MG63 (cell line): Measurements from ENCODE around the gene CDH4. TPM values are rescaled to one million over a fixed set of nuclear protein-coding genes. Genes with fewer than 3 reads are reported as not detected.

ENCODE experiments used
- DNase-seq: peaks from one replicate; pipeline ENCODE4 v3.0.0-alpha.2; 2020
- H3K27me3 ChIP-seq: fragments of 250-450 bp; sonication (Bioruptor Pico); 2 replicates; pipeline ENCODE4 v1.5.1; 2020; ENCODE audit warnings: mild to moderate bottlenecking, moderate library complexity
- H3K36me3 ChIP-seq: fragments of 250-450 bp; sonication (Bioruptor Pico); 2 replicates; pipeline ENCODE4 v1.5.1; 2020; ENCODE audit warnings: mild to moderate bottlenecking, moderate library complexity
- H3K4me3 ChIP-seq: fragments of 250-450 bp; sonication (Bioruptor Pico); 2 replicates; pipeline ENCODE4 v1.5.1; 2020; ENCODE audit warnings: mild to moderate bottlenecking, moderate library complexity
- H3K9me3 ChIP-seq: fragments of 250-450 bp; sonication (Bioruptor Pico); 2 replicates; pipeline ENCODE4 v1.5.1; 2020; ENCODE audit warnings: mild to moderate bottlenecking, moderate library complexity
- total RNA-seq: library from RNA; depleted of rRNA; stranded (reverse); fragments of >200 nt; shearing (Covaris generic); gene quantifications from 2 replicates; pipeline ENCODE4 v1.2.3, GENCODE V29; 2014; ENCODE audit warnings: low replicate concordance

Gene CDH4
- total RNA-seq, 1 experiment from 2014 or later, result not detected

- DNase-seq, result no peak
- no peak overlapping the region for H3K4me3 ChIP-seq
- peaks cover 25% of the 10 kb centered on the region for H3K27me3 ChIP-seq
- H3K9me3 ChIP-seq, result no peaks in the 10 kb centered on the region
- no peaks in the 10 kb centered on the region for H3K36me3 ChIP-seq
Measured at GRCh38 chr20:61436667-61437279, 184.7 kb downstream of the CDH4 start.

- DNase-seq, result no peak
- H3K9me3 ChIP-seq, result no peaks in the 10 kb centered on the region
- H3K36me3 ChIP-seq, result no peaks in the 10 kb centered on the region
- no peak overlapping the region for H3K4me3 ChIP-seq
- peaks cover 18% of the 10 kb centered on the region for H3K27me3 ChIP-seq
Measured at GRCh38 chr20:61437280-61438206, 185.5 kb downstream of the CDH4 start.

GRCh38 chr20:61438285-61438684 is 186.2 kb downstream of the CDH4 start:
- H3K4me3 ChIP-seq, result no peak overlapping the region
- H3K36me3 ChIP-seq, result no peaks in the 10 kb centered on the region
- no peak for DNase-seq
- H3K9me3 ChIP-seq, result no peaks in the 10 kb centered on the region
- peaks cover 14% of the 10 kb centered on the region for H3K27me3 ChIP-seq

GRCh38 chr20:61439251-61439650 is 187.2 kb downstream of the CDH4 start:
- no peak for DNase-seq
- Histone ChIP-seq H3K27me3 (peaks cover 6% of the 10 kb centered on the region; the same call in 1 of the 2 replicates), H3K4me3 (no peak overlapping the region), H3K9me3 (no peaks in the 10 kb centered on the region), H3K36me3 (no peaks in the 10 kb centered on the region)

- Histone ChIP-seq H3K27me3 (peaks cover 2% of the 10 kb centered on the region; the same call in 1 of the 2 replicates), H3K9me3 (no peaks in the 10 kb centered on the region), H3K4me3 (no peak overlapping the region), H3K36me3 (no peaks in the 10 kb centered on the region)
- DNase-seq, result no peak
Measured at GRCh38 chr20:61440548-61441055, 188.5 kb downstream of the CDH4 start.

- DNase-seq, result no peak
- Histone ChIP-seq H3K9me3 (no peaks in the 10 kb centered on the region), H3K36me3 (no peaks in the 10 kb centered on the region), H3K4me3 (no peak overlapping the region), H3K27me3 (peaks cover 2% of the 10 kb centered on the region; the same call in 1 of the 2 replicates)
Measured at GRCh38 chr20:61441537-61441936, 189.5 kb downstream of the CDH4 start.

GRCh38 chr20:61442075-61442670 is 190.1 kb downstream of the CDH4 start:
- Histone ChIP-seq H3K9me3 (no peaks in the 10 kb centered on the region), H3K27me3 (peaks cover 2% of the 10 kb centered on the region; the same call in 1 of the 2 replicates), H3K36me3 (no peaks in the 10 kb centered on the region), H3K4me3 (no peak overlapping the region)
- DNase-seq, result no peak

GRCh38 chr20:61442718-61443117 is 190.7 kb downstream of the CDH4 start:
- Histone ChIP-seq H3K4me3 (no peak overlapping the region), H3K36me3 (no peaks in the 10 kb centered on the region), H3K27me3 (peaks cover 2% of the 10 kb centered on the region; the same call in 1 of the 2 replicates), H3K9me3 (no peaks in the 10 kb centered on the region)
- no peak for DNase-seq

- Histone ChIP-seq H3K4me3 (no peak overlapping the region), H3K36me3 (no peaks in the 10 kb centered on the region), H3K9me3 (no peaks in the 10 kb centered on the region), H3K27me3 (peaks cover 2% of the 10 kb centered on the region; the same call in 1 of the 2 replicates)
- no peak for DNase-seq
Measured at GRCh38 chr20:61443443-61444126, 191.5 kb downstream of the CDH4 start.

GRCh38 chr20:61444637-61445036 is 192.6 kb downstream of the CDH4 start:
- H3K9me3 ChIP-seq, result no peaks in the 10 kb centered on the region
- no peak for DNase-seq
- no peak overlapping the region for H3K4me3 ChIP-seq
- H3K36me3 ChIP-seq, result no peaks in the 10 kb centered on the region
- H3K27me3 ChIP-seq, result peaks cover 2% of the 10 kb centered on the region; the same call in 1 of the 2 replicates

- Histone ChIP-seq H3K9me3 (no peaks in the 10 kb centered on the region), H3K4me3 (no peak overlapping the region), H3K36me3 (no peaks in the 10 kb centered on the region), H3K27me3 (no peaks in the 10 kb centered on the region)
- DNase-seq, result no peak
Measured at GRCh38 chr20:61445138-61445537, 193.1 kb downstream of the CDH4 start.

- Histone ChIP-seq H3K4me3 (no peak overlapping the region), H3K27me3 (no peaks in the 10 kb centered on the region), H3K9me3 (no peaks in the 10 kb centered on the region), H3K36me3 (no peaks in the 10 kb centered on the region)
- no peak for DNase-seq
Measured at GRCh38 chr20:61445741-61446140, 193.7 kb downstream of the CDH4 start.

GRCh38 chr20:61447952-61448351 is 195.9 kb downstream of the CDH4 start:
- Histone ChIP-seq H3K4me3 (no peak overlapping the region), H3K36me3 (no peaks in the 10 kb centered on the region), H3K27me3 (no peaks in the 10 kb centered on the region), H3K9me3 (no peaks in the 10 kb centered on the region)
- no peak for DNase-seq

- DNase-seq, result no peak
- Histone ChIP-seq H3K4me3 (no peak overlapping the region), H3K36me3 (no peaks in the 10 kb centered on the region), H3K27me3 (no peaks in the 10 kb centered on the region), H3K9me3 (no peaks in the 10 kb centered on the region)
Measured at GRCh38 chr20:61448386-61448785, 196.3 kb downstream of the CDH4 start.

- DNase-seq, result no peak
- no peaks in the 10 kb centered on the region for H3K36me3 ChIP-seq
- H3K9me3 ChIP-seq, result no peaks in the 10 kb centered on the region
- no peaks in the 10 kb centered on the region for H3K27me3 ChIP-seq
- H3K4me3 ChIP-seq, result no peak overlapping the region
Measured at GRCh38 chr20:61449057-61449609, 197.1 kb downstream of the CDH4 start.

GRCh38 chr20:61449916-61450315 is 197.9 kb downstream of the CDH4 start:
- H3K4me3 ChIP-seq, result no peak overlapping the region
- H3K9me3 ChIP-seq, result no peaks in the 10 kb centered on the region
- no peaks in the 10 kb centered on the region for H3K36me3 ChIP-seq
- DNase-seq, result no peak
- no peaks in the 10 kb centered on the region for H3K27me3 ChIP-seq
